Measurements from ENCODE around the gene VIPR2.

The VIPR2 gene

GRCh38 chr7:159067576-159068487 lies 76.8 kb downstream of the VIPR2 start:
- Histone ChIP-seq H3K4me3 (ENCODE audit: low read length in 2 of 2) (no peak overlapping the region), H3K4me1 (ENCODE audit: control insufficient read depth in 2 of 2, insufficient read depth in 2 of 2, low read length in 2 of 2) (no peaks in the 10 kb centered on the region), H3K27me3 (ENCODE audit: control insufficient read depth in 2 of 2, insufficient read depth in 2 of 2, low read length in 2 of 2) (no peaks in the 10 kb centered on the region), H3K36me3 (ENCODE audit: control insufficient read depth in 2 of 2, insufficient read depth in 2 of 2, low read length in 2 of 2) (no peaks in the 10 kb centered on the region), H3K9ac (ENCODE audit: low read depth in 1 of 2, low read length in 2 of 2) (no peak overlapping the region), H3K27ac (ENCODE audit: low read depth in 2 of 2, low read length in 2 of 2) (no peak overlapping the region), H3K9me3 (ENCODE audit: control insufficient read depth in 2 of 2, low read length in 2 of 2) (no peaks in the 10 kb centered on the region)

- Histone ChIP-seq H3K4me3 (ENCODE audit: low read length in 2 of 2) (no peak overlapping the region), H3K27ac (ENCODE audit: low read depth in 2 of 2, low read length in 2 of 2) (no peak overlapping the region), H3K9ac (ENCODE audit: low read depth in 1 of 2, low read length in 2 of 2) (no peak overlapping the region), H3K36me3 (ENCODE audit: control insufficient read depth in 2 of 2, insufficient read depth in 2 of 2, low read length in 2 of 2) (no peaks in the 10 kb centered on the region), H3K4me1 (ENCODE audit: control insufficient read depth in 2 of 2, insufficient read depth in 2 of 2, low read length in 2 of 2) (no peaks in the 10 kb centered on the region), H3K27me3 (ENCODE audit: control insufficient read depth in 2 of 2, insufficient read depth in 2 of 2, low read length in 2 of 2) (no peaks in the 10 kb centered on the region), H3K9me3 (ENCODE audit: control insufficient read depth in 2 of 2, low read length in 2 of 2) (no peaks in the 10 kb centered on the region)
These were observed 77.7 kb downstream of the VIPR2 start for GRCh38 chr7:159066816-159067575.

- Histone ChIP-seq H3K36me3 (ENCODE audit: control insufficient read depth in 2 of 2, insufficient read depth in 2 of 2, low read length in 2 of 2) (no peaks in the 10 kb centered on the region), H3K9me3 (ENCODE audit: control insufficient read depth in 2 of 2, low read length in 2 of 2) (no peaks in the 10 kb centered on the region)
These were observed 78.7 kb downstream of the VIPR2 start for GRCh38 chr7:159065852-159066480.

GRCh38 chr7:159064816-159065510 lies 79.7 kb downstream of the VIPR2 start:
- Histone ChIP-seq H3K9me3 (ENCODE audit: control insufficient read depth in 2 of 2, low read length in 2 of 2) (no peaks in the 10 kb centered on the region), H3K27ac (ENCODE audit: low read depth in 2 of 2, low read length in 2 of 2) (no peak overlapping the region), H3K4me3 (ENCODE audit: low read length in 2 of 2) (no peak overlapping the region), H3K27me3 (ENCODE audit: control insufficient read depth in 2 of 2, insufficient read depth in 2 of 2, low read length in 2 of 2) (no peaks in the 10 kb centered on the region), H3K4me1 (ENCODE audit: control insufficient read depth in 2 of 2, insufficient read depth in 2 of 2, low read length in 2 of 2) (no peaks in the 10 kb centered on the region), H3K36me3 (ENCODE audit: control insufficient read depth in 2 of 2, insufficient read depth in 2 of 2, low read length in 2 of 2) (no peaks in the 10 kb centered on the region), H3K9ac (ENCODE audit: low read depth in 1 of 2, low read length in 2 of 2) (no peak overlapping the region)

More at GRCh38 chr7:159065852-159066480, 78.7 kb downstream of the VIPR2 start:
- Histone ChIP-seq H3K27ac (ENCODE audit: low read depth in 2 of 2, low read length in 2 of 2) (no peak overlapping the region), H3K9ac (ENCODE audit: low read depth in 1 of 2, low read length in 2 of 2) (no peak overlapping the region), H3K4me3 (ENCODE audit: low read length in 2 of 2) (no peak overlapping the region), H3K4me1 (ENCODE audit: control insufficient read depth in 2 of 2, insufficient read depth in 2 of 2, low read length in 2 of 2) (no peaks in the 10 kb centered on the region), H3K27me3 (ENCODE audit: control insufficient read depth in 2 of 2, insufficient read depth in 2 of 2, low read length in 2 of 2) (no peaks in the 10 kb centered on the region)

- Histone ChIP-seq H3K27me3 (ENCODE audit: control insufficient read depth in 2 of 2, insufficient read depth in 2 of 2, low read length in 2 of 2) (no peaks in the 10 kb centered on the region), H3K9me3 (ENCODE audit: control insufficient read depth in 2 of 2, low read length in 2 of 2) (no peaks in the 10 kb centered on the region), H3K9ac (ENCODE audit: low read depth in 1 of 2, low read length in 2 of 2) (no peak overlapping the region), H3K36me3 (ENCODE audit: control insufficient read depth in 2 of 2, insufficient read depth in 2 of 2, low read length in 2 of 2) (no peaks in the 10 kb centered on the region), H3K4me1 (ENCODE audit: control insufficient read depth in 2 of 2, insufficient read depth in 2 of 2, low read length in 2 of 2) (no peaks in the 10 kb centered on the region), H3K27ac (ENCODE audit: low read depth in 2 of 2, low read length in 2 of 2) (no peak overlapping the region), H3K4me3 (ENCODE audit: low read length in 2 of 2) (no peak overlapping the region)
These were observed 80.4 kb downstream of the VIPR2 start for GRCh38 chr7:159064121-159064815.

- no peaks in the 10 kb centered on the region for H3K27me3 ChIP-seq (ENCODE audit: control insufficient read depth in 2 of 2, insufficient read depth in 2 of 2, low read length in 2 of 2)
- H3K27ac ChIP-seq (ENCODE audit: low read depth in 2 of 2, low read length in 2 of 2), result no peak overlapping the region
- H3K9me3 ChIP-seq (ENCODE audit: control insufficient read depth in 2 of 2, low read length in 2 of 2), result no peaks in the 10 kb centered on the region
- no peaks in the 10 kb centered on the region for H3K36me3 ChIP-seq (ENCODE audit: control insufficient read depth in 2 of 2, insufficient read depth in 2 of 2, low read length in 2 of 2)
- no peak overlapping the region for H3K4me3 ChIP-seq (ENCODE audit: low read length in 2 of 2)
- no peak overlapping the region for H3K9ac ChIP-seq (ENCODE audit: low read depth in 1 of 2, low read length in 2 of 2)
- H3K4me1 ChIP-seq (ENCODE audit: control insufficient read depth in 2 of 2, insufficient read depth in 2 of 2, low read length in 2 of 2), result no peaks in the 10 kb centered on the region
These were observed 81.4 kb downstream of the VIPR2 start for GRCh38 chr7:159063046-159063840.

- Histone ChIP-seq H3K9me3 (ENCODE audit: control insufficient read depth in 2 of 2, low read length in 2 of 2) (no peaks in the 10 kb centered on the region), H3K4me3 (ENCODE audit: low read length in 2 of 2) (no peak overlapping the region), H3K27ac (ENCODE audit: low read depth in 2 of 2, low read length in 2 of 2) (no peak overlapping the region), H3K36me3 (ENCODE audit: control insufficient read depth in 2 of 2, insufficient read depth in 2 of 2, low read length in 2 of 2) (no peaks in the 10 kb centered on the region), H3K4me1 (ENCODE audit: control insufficient read depth in 2 of 2, insufficient read depth in 2 of 2, low read length in 2 of 2) (no peaks in the 10 kb centered on the region), H3K9ac (ENCODE audit: low read depth in 1 of 2, low read length in 2 of 2) (no peak overlapping the region), H3K27me3 (ENCODE audit: control insufficient read depth in 2 of 2, insufficient read depth in 2 of 2, low read length in 2 of 2) (no peaks in the 10 kb centered on the region)
These were observed 82.1 kb downstream of the VIPR2 start for GRCh38 chr7:159062569-159062968.

GRCh38 chr7:159061674-159062212 lies 82.9 kb downstream of the VIPR2 start:
- Histone ChIP-seq H3K9ac (ENCODE audit: low read depth in 1 of 2, low read length in 2 of 2) (no peak overlapping the region), H3K27me3 (ENCODE audit: control insufficient read depth in 2 of 2, insufficient read depth in 2 of 2, low read length in 2 of 2) (no peaks in the 10 kb centered on the region), H3K4me1 (ENCODE audit: control insufficient read depth in 2 of 2, insufficient read depth in 2 of 2, low read length in 2 of 2) (no peaks in the 10 kb centered on the region), H3K36me3 (ENCODE audit: control insufficient read depth in 2 of 2, insufficient read depth in 2 of 2, low read length in 2 of 2) (no peaks in the 10 kb centered on the region), H3K9me3 (ENCODE audit: control insufficient read depth in 2 of 2, low read length in 2 of 2) (no peaks in the 10 kb centered on the region), H3K27ac (ENCODE audit: low read depth in 2 of 2, low read length in 2 of 2) (no peak overlapping the region), H3K4me3 (ENCODE audit: low read length in 2 of 2) (no peak overlapping the region)

GRCh38 chr7:159061209-159061608 lies 83.5 kb downstream of the VIPR2 start:
- no peak overlapping the region for H3K27ac ChIP-seq (ENCODE audit: low read depth in 2 of 2, low read length in 2 of 2)
- H3K9me3 ChIP-seq (ENCODE audit: control insufficient read depth in 2 of 2, low read length in 2 of 2), result no peaks in the 10 kb centered on the region
- H3K27me3 ChIP-seq (ENCODE audit: control insufficient read depth in 2 of 2, insufficient read depth in 2 of 2, low read length in 2 of 2), result no peaks in the 10 kb centered on the region
- no peak overlapping the region for H3K9ac ChIP-seq (ENCODE audit: low read depth in 1 of 2, low read length in 2 of 2)
- no peaks in the 10 kb centered on the region for H3K36me3 ChIP-seq (ENCODE audit: control insufficient read depth in 2 of 2, insufficient read depth in 2 of 2, low read length in 2 of 2)
- H3K4me1 ChIP-seq (ENCODE audit: control insufficient read depth in 2 of 2, insufficient read depth in 2 of 2, low read length in 2 of 2), result no peaks in the 10 kb centered on the region
- no peak overlapping the region for H3K4me3 ChIP-seq (ENCODE audit: low read length in 2 of 2)
